Stomach (tissue), 9 donors: ENCODE data around the gene TUBB1. TPM values are rescaled to one million over a fixed set of nuclear protein-coding genes. Genes with fewer than 3 reads are reported as not detected.

Source experiments
- DNase-seq, 2 donors: peaks; one replicate each; pipeline versions ENCODE4 v3.0.0 to v3.0.0-alpha.2; 2013 to 2019
- H3K27ac ChIP-seq, 5 donors: fragments of 200-600 bp in 4 of 5; sonication (generic) in 4 of 5; one replicate each; pipeline ENCODE4 v1.5.1; 2013 to 2019; ENCODE audit warnings: mild to moderate bottlenecking in 1 of 5, moderate library complexity in 1 of 5
- H3K27me3 ChIP-seq, 3 donors: fragments of 200-600 bp; sonication (generic); one replicate each; pipeline ENCODE4 v1.5.1; 2017 to 2019; ENCODE audit warnings: mixed run types in 1 of 3
- H3K36me3 ChIP-seq, 4 donors: fragments of 200-600 bp; sonication (generic); 1 replicate in 3 of 4; 2 replicates in 1 of 4; pipeline ENCODE4 v1.5.1; 2016 to 2019
- H3K4me1 ChIP-seq, 4 donors: fragments of 200-600 bp; sonication (generic); one replicate each; pipeline ENCODE4 v1.5.1; 2016 to 2019
- H3K4me3 ChIP-seq, 4 donors: fragments of 200-600 bp; sonication (generic) in 3 of 4; one replicate each; pipeline ENCODE4 v1.5.1; 2016 to 2019; ENCODE audit warnings: mild to moderate bottlenecking in 1 of 4
- H3K9me3 ChIP-seq, 4 donors: fragments of 200-600 bp; sonication (generic); one replicate each; pipeline ENCODE4 v1.5.1; 2016 to 2019
- CTCF ChIP-seq, 7 experiments: fragments of 450-650 bp in 4 of 7; fragments of 200-600 bp in 3 of 7; sonication (generic) in 3 of 7; IDR thresholded peaks; one replicate each; pipeline ENCODE4 v1.5.1; 2016 to 2019; ENCODE audit warnings: antibody characterized with exemption in 7 of 7, control low read depth in 2 of 7, mild to moderate bottlenecking in 1 of 7
- EP300 ChIP-seq: sonication (generic); formaldehyde crosslinking; IDR thresholded peaks from one replicate; pipeline ENCODE4 v1.6.1; 2017; ENCODE audit warnings: antibody characterized with exemption
- POLR2A ChIP-seq, 4 donors: fragments of 450-650 bp; IDR thresholded peaks; one replicate each; pipeline ENCODE4 v1.6.1; 2016; ENCODE audit warnings: antibody characterized with exemption in 4 of 4, control low read depth in 2 of 4, mild to moderate bottlenecking in 1 of 4, moderate library complexity in 1 of 4
- POLR2AphosphoS5 ChIP-seq, 3 donors: sonication (generic); formaldehyde crosslinking; IDR thresholded peaks; one replicate each; pipeline ENCODE4 v1.6.1; 2016; ENCODE audit warnings: antibody characterized with exemption in 3 of 3
- WGBS, 5 donors: extraction: QIAGEN DNeasy Blood & Tissue Kit in 3 of 5; methylation state at CpG; one replicate each; pipeline versions ENCODE4 v1.1.5 to v1.1.7; 2013 to 2018; 5-methylcytosine and 5-hydroxymethylcytosine counted together
- intact Hi-C: fragments of 100-400 bp; cut with DNase I; formaldehyde crosslinking; loops from one replicate; pipeline ENCODE4 v1.15.1; 2023; ENCODE audit warnings: low total_unique reads
- polyA plus RNA-seq, 3 donors: library from polyadenylated mRNA; stranded (reverse); fragments of 200-250 nt; gene quantifications; one replicate each; pipeline ENCODE4 v1.2.3, GENCODE V29; 2013
- total RNA-seq, 5 donors: library from RNA; depleted of rRNA; stranded (reverse); fragments of >200 nt; gene quantifications; one replicate each; pipeline versions ENCODE4 v1.1.0 to v1.2.3, GENCODE V29; 2014 to 2016
- donor health status: healthy with polysubstance abuse.
- donor health status: Bipolar disorder and iron deficiency.
- donor health status: healthy.

Gene TUBB1
- total and polyA plus RNA-seq, 8 donors, result 0.03 to 0.55 (median 0.12) TPM; not detected in 5

- TF ChIP-seq CTCF (IDR thresholded peaks at IDR 0.05) (no peak), POLR2A (IDR thresholded peaks at IDR 0.05) (no peak), POLR2AphosphoS5 (IDR thresholded peaks at IDR 0.05) (no peak), EP300 (no peak)
- no peaks in the 10 kb centered on the region for H3K9me3 ChIP-seq
- 91 to 99% (median 93%) methylated on average over 10 to 13 of the region's 13 CpGs for WGBS, 5 donors
- H3K4me3 ChIP-seq, result no peak overlapping the region
- H3K4me1 ChIP-seq, result peaks cover 4 to 33% (median 19%) of the 10 kb centered on the region in 4 donors
- peaks cover 24 to 71% (median 64%) of the 10 kb centered on the region in 4 donors for H3K36me3 ChIP-seq
- intact Hi-C loops, result no loop called here
- H3K27me3 ChIP-seq, result no peaks in the 10 kb centered on the region
- H3K27ac ChIP-seq, result no peak overlapping the region
- DNase-seq, result no peak
These were observed 4.4 kb downstream of the TUBB1 start for GRCh38 chr20:59023616-59024015.

GRCh38 chr20:59024111-59024530 lies 4.9 kb downstream of the TUBB1 start:
- 92 to 97% (median 96%) methylated on average over 21 to 24 of the region's 24 CpGs for WGBS, 5 donors
- peaks cover 9 to 38% (median 24%) of the 10 kb centered on the region in 4 donors for H3K4me1 ChIP-seq
- no peaks in the 10 kb centered on the region for H3K27me3 ChIP-seq
- H3K36me3 ChIP-seq, result peaks cover 24 to 75% (median 67%) of the 10 kb centered on the region in 4 donors
- DNase-seq, result no peak
- intact Hi-C loops, result no loop called here
- no peak overlapping the region for H3K27ac ChIP-seq
- TF ChIP-seq POLR2AphosphoS5 (IDR thresholded peaks at IDR 0.05) (no peak), POLR2A (IDR thresholded peaks at IDR 0.05) (no peak), CTCF (IDR thresholded peaks at IDR 0.05) (no peak), EP300 (no peak)
- no peak overlapping the region for H3K4me3 ChIP-seq
- no peaks in the 10 kb centered on the region for H3K9me3 ChIP-seq

GRCh38 chr20:59025086-59025485 lies 5.9 kb downstream of the TUBB1 start:
- Histone ChIP-seq H3K4me3 (no peak overlapping the region), H3K36me3 (peaks cover 29 to 83% (median 76%) of the 10 kb centered on the region in 4 donors), H3K27me3 (no peaks in the 10 kb centered on the region), H3K9me3 (no peaks in the 10 kb centered on the region), H3K27ac (no peak overlapping the region), H3K4me1 (peaks cover 17 to 48% (median 34%) of the 10 kb centered on the region in 4 donors)
- no peak for TF ChIP-seq EP300
- no peak for TF ChIP-seq POLR2AphosphoS5 (IDR thresholded peaks at IDR 0.05)
- no peak for TF ChIP-seq CTCF (IDR thresholded peaks at IDR 0.05)
- intact Hi-C loops, result no loop called here
- 44 to 78% (median 68%) methylated on average over 2 of the region's 2 CpGs for WGBS, 5 donors
- no peak for DNase-seq

GRCh38 chr20:59025511-59025910 lies 6.3 kb downstream of the TUBB1 start:
- Histone ChIP-seq H3K4me3 (no peak overlapping the region), H3K4me1 (peaks cover 21 to 52% (median 38%) of the 10 kb centered on the region in 4 donors), H3K27me3 (no peaks in the 10 kb centered on the region), H3K9me3 (no peaks in the 10 kb centered on the region), H3K27ac (no peak overlapping the region), H3K36me3 (peaks cover 32 to 85% (median 77%) of the 10 kb centered on the region in 4 donors)
- TF ChIP-seq EP300, result no peak
- TF ChIP-seq POLR2AphosphoS5 (IDR thresholded peaks at IDR 0.05), result no peak
- TF ChIP-seq CTCF (IDR thresholded peaks at IDR 0.05), result no peak
- TF ChIP-seq POLR2A (IDR thresholded peaks at IDR 0.05), result no peak
- no peak for DNase-seq
- intact Hi-C loops, result no loop called here
- WGBS, 5 donors, result 93 to 97% (median 96%) methylated on average over 4 of the region's 4 CpGs
